Chondrocyte (in vitro differentiated cells): ENCODE measurements around the gene DTNBP1. TPM values are rescaled to one million over a fixed set of nuclear protein-coding genes. Genes with fewer than 3 reads are reported as not detected.

Source experiments
- DNase-seq: peaks from one replicate; pipeline ENCODE4 v3.0.0; 2021; ENCODE audit warnings: mixed read lengths, low spot score
- H3K27ac Mint-ChIP-seq: one replicate; pipeline ENCODE4 v1.8.0; 2021; ENCODE audit warnings: mild to moderate bottlenecking, moderate library complexity, mixed read lengths; ENCODE audit not compliant: unreplicated experiment
- H3K27me3 Mint-ChIP-seq: 2 replicates; pipeline ENCODE4 v1.8.0; 2021; ENCODE audit warnings: low read depth, mixed read lengths
- H3K36me3 Mint-ChIP-seq: 2 replicates; pipeline ENCODE4 v1.8.0; 2021; ENCODE audit warnings: low read depth, mixed read lengths
- H3K4me1 Mint-ChIP-seq: 2 replicates; pipeline ENCODE4 v1.8.0; 2021; ENCODE audit warnings: low read depth, mild to moderate bottlenecking, mixed read lengths
- H3K4me3 Mint-ChIP-seq: one replicate; pipeline ENCODE4 v1.8.0; 2021; ENCODE audit warnings: mild to moderate bottlenecking, moderate library complexity, mixed read lengths; ENCODE audit not compliant: unreplicated experiment
- H3K9me3 Mint-ChIP-seq: 2 replicates; pipeline ENCODE4 v1.8.0; 2021; ENCODE audit warnings: low read depth, mixed read lengths
- CTCF ChIP-seq: fragments of 200-600 bp; sonication (generic); IDR thresholded peaks from 2 replicates; pipeline ENCODE4 v1.5.0; 2021; ENCODE audit warnings: antibody characterized with exemption, mild to moderate bottlenecking, moderate library complexity
- total RNA-seq: library from RNA; stranded (reverse); gene quantifications from 3 replicates; pipeline ENCODE4 v1.2.1, GENCODE V29; 2021

The DTNBP1 gene
- total RNA-seq, 1 donor from 2014 or later: 18.0 TPM

DNA sequence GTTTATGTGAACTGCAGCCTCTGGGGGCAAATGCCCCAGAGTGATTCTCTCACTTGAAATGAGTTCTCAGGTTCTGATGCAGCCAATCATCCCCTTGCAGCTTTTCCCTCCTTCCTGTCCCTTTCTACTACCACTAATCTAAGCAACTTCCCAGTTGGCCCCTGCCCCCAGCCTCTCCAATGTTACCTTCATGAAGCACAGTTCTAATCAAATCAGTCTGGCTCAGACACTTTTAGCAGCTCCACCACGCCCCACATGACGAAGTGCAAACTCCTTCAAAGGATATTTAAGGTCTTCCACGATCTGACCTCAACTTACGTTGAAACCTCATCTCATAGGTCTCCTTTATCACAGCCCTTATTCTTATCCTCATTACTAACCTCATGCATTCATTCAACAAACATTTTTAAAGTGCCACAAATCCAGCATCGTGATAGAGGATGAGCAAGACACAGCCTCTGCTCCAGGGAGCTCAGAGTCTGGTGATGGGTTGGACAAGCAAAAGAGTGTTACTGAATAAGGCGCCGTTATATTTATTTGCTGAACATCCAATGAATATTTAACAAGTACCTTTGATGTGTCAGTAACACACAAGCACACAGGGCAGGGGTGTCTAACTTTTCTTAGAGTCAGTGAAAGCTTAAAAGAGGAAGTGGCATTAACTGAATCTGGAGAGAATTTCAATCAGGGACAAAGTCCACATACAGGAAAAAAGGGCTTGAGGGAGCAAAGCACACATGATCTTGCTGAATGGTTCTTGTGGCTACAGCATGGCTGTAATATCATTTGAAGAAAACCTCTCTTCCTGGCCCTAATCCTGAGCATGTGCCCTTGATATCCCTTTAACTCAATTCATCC is 20.4 kb upstream of the DTNBP1 start:
- no peak for TF ChIP-seq CTCF
- Mint-ChIP-seq H3K36me3 (peaks cover 4% of the 10 kb centered on the region), H3K4me1 (no peaks in the 10 kb centered on the region), H3K27me3 (peaks cover 6% of the 10 kb centered on the region), H3K9me3 (peaks cover 5% of the 10 kb centered on the region), H3K27ac (no peak overlapping the region), H3K4me3 (no peak overlapping the region)
- DNase-seq: no peak

DNA sequence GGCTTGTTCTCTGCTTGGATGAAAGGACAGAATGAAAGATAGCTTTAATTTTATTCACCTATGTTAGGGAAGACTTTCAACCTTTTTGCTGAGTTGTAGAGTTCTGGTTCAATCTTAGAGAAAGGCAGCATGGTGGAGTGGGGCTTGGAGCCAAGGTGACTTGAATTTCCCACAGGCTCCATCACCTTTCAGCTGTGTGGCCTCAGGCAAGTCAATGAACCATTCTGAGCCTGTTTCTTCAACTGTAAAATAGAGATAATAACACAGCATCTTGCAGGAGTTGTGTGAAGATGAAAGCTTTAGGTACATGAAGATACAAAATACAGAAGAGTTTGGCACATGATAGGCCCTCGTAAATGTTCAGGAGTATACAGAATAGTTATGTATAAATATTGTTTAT is 19.1 kb upstream of the DTNBP1 start:
- no peak for TF ChIP-seq CTCF
- H3K27ac Mint-ChIP-seq: no peak overlapping the region
- H3K4me3 Mint-ChIP-seq: no peak overlapping the region
- peaks cover 4% of the 10 kb centered on the region for H3K36me3 Mint-ChIP-seq
- H3K27me3 Mint-ChIP-seq: peaks cover 6% of the 10 kb centered on the region
- no peak for DNase-seq
- no peaks in the 10 kb centered on the region for H3K4me1 Mint-ChIP-seq
- peaks cover 5% of the 10 kb centered on the region for H3K9me3 Mint-ChIP-seq

DNA sequence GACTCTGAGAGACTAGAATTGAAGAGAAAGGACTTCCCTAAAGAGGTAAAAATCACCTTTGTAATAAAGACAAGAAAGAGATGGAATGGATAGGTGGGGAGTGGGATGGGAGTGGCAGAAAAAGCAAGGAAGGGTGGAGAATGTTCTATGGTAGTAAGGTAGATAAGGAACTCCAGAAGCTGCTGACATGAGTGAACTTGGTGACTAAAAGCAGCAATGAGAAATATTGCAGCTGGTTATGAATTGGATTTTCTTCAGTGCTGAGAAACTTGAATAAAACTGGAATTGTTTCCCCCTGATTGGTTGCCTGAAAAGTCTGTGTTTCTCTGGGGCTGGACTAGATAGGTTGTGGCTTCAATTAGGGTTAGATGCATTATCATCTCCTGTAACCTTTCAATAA is 15.7 kb upstream of the DTNBP1 start:
- Mint-ChIP-seq H3K9me3 (peaks cover 5% of the 10 kb centered on the region), H3K36me3 (peaks cover 4% of the 10 kb centered on the region), H3K27ac (no peak overlapping the region), H3K27me3 (peaks cover 7% of the 10 kb centered on the region), H3K4me1 (no peaks in the 10 kb centered on the region), H3K4me3 (no peak overlapping the region)
- no peak for DNase-seq
- TF ChIP-seq CTCF: no peak

GRCh38 chr6:15677822-15678221 is 15.0 kb upstream of the DTNBP1 start:
- Mint-ChIP-seq H3K4me3 (no peak overlapping the region), H3K36me3 (no peaks in the 10 kb centered on the region), H3K4me1 (no peaks in the 10 kb centered on the region)

More at GRCh38 chr6:15677822-15678221, 15.0 kb upstream of the DTNBP1 start:
- no peak for DNase-seq
- Mint-ChIP-seq H3K27ac (no peak overlapping the region), H3K27me3 (peaks cover 8% of the 10 kb centered on the region), H3K9me3 (no peaks in the 10 kb centered on the region)
- TF ChIP-seq CTCF: no peak
